ENCODE data around the gene CRYL1.

CRYL1 gene

GRCh38 chr13:20387441-20387971, 138.2 kb downstream of the CRYL1 start:
- TF ChIP-seq YY1 (IDR thresholded peaks at IDR 0.05; ENCODE audit: low read depth) (no peak), REST (IDR thresholded peaks at IDR 0.05; ENCODE audit: low read depth) (no peak), CREB1 (IDR thresholded peaks at IDR 0.05; ENCODE audit: low read depth) (no peak), TCF12 (IDR thresholded peaks at IDR 0.05; ENCODE audit: low read depth) (no peak), ZBTB7A (IDR thresholded peaks at IDR 0.05; ENCODE audit: low read depth) (no peak), TEAD4 (IDR thresholded peaks at IDR 0.05) (no peak), MAX (IDR thresholded peaks at IDR 0.05) (no peak), EP300 (IDR thresholded peaks at IDR 0.05; ENCODE audit: borderline replicate concordance) (no peak), NFIC (IDR thresholded peaks at IDR 0.05) (no peak), USF1 (IDR thresholded peaks at IDR 0.05) (no peak), RAD21 (IDR thresholded peaks at IDR 0.05; ENCODE audit: low read depth) (no peak), CEBPB (IDR thresholded peaks at IDR 0.05) (no peak)

GRCh38 chr13:20387006-20387405, 138.7 kb downstream of the CRYL1 start:
- TF ChIP-seq REST (IDR thresholded peaks at IDR 0.05; ENCODE audit: low read depth) (no peak), FOXM1 (IDR thresholded peaks at IDR 0.05; ENCODE audit: borderline replicate concordance, low read depth) (no peak), ZBTB7A (IDR thresholded peaks at IDR 0.05; ENCODE audit: low read depth) (no peak), MAX (IDR thresholded peaks at IDR 0.05) (no peak), CEBPB (IDR thresholded peaks at IDR 0.05) (no peak), CREB1 (IDR thresholded peaks at IDR 0.05; ENCODE audit: low read depth) (no peak)

- no peak for TF ChIP-seq NFIC (IDR thresholded peaks at IDR 0.05)
- TF ChIP-seq TAF1 (IDR thresholded peaks at IDR 0.05; ENCODE audit: low read depth): no peak
- TF ChIP-seq FOXM1 (IDR thresholded peaks at IDR 0.05; ENCODE audit: borderline replicate concordance, low read depth): no peak
- no peak for TF ChIP-seq CREB1 (IDR thresholded peaks at IDR 0.05; ENCODE audit: low read depth)
- no peak for TF ChIP-seq TCF12 (IDR thresholded peaks at IDR 0.05; ENCODE audit: low read depth)
- TF ChIP-seq RAD21 (IDR thresholded peaks at IDR 0.05; ENCODE audit: low read depth): no peak
- no peak for TF ChIP-seq ZBTB7A (IDR thresholded peaks at IDR 0.05; ENCODE audit: low read depth)
- no peak for TF ChIP-seq YY1 (IDR thresholded peaks at IDR 0.05; ENCODE audit: low read depth)
- no peak for TF ChIP-seq MAX (IDR thresholded peaks at IDR 0.05)
- no peak for TF ChIP-seq REST (IDR thresholded peaks at IDR 0.05; ENCODE audit: low read depth)
- TF ChIP-seq CEBPB (IDR thresholded peaks at IDR 0.05): no peak
Observed at GRCh38 chr13:20383058-20383457, 142.6 kb downstream of the CRYL1 start.

GRCh38 chr13:20381401-20381800, 144.3 kb downstream of the CRYL1 start:
- TF ChIP-seq TCF12 (IDR thresholded peaks at IDR 0.05; ENCODE audit: low read depth): no peak
- TF ChIP-seq ZBTB7A (IDR thresholded peaks at IDR 0.05; ENCODE audit: low read depth): no peak
- no peak for TF ChIP-seq RAD21 (IDR thresholded peaks at IDR 0.05; ENCODE audit: low read depth)
- no peak for TF ChIP-seq MAX (IDR thresholded peaks at IDR 0.05)
- TF ChIP-seq EGR1 (IDR thresholded peaks at IDR 0.05): no peak
- TF ChIP-seq USF1 (IDR thresholded peaks at IDR 0.05): no peak
- TF ChIP-seq EP300 (IDR thresholded peaks at IDR 0.05; ENCODE audit: borderline replicate concordance): no peak
- no peak for TF ChIP-seq CREB1 (IDR thresholded peaks at IDR 0.05; ENCODE audit: low read depth)
- no peak for TF ChIP-seq FOXM1 (IDR thresholded peaks at IDR 0.05; ENCODE audit: borderline replicate concordance, low read depth)
- no peak for TF ChIP-seq TEAD4 (IDR thresholded peaks at IDR 0.05)
- no peak for TF ChIP-seq YY1 (IDR thresholded peaks at IDR 0.05; ENCODE audit: low read depth)
- no peak for TF ChIP-seq CEBPB (IDR thresholded peaks at IDR 0.05)
- TF ChIP-seq NFIC (IDR thresholded peaks at IDR 0.05): no peak
- no peak for TF ChIP-seq REST (IDR thresholded peaks at IDR 0.05; ENCODE audit: low read depth)
- TF ChIP-seq TAF1 (IDR thresholded peaks at IDR 0.05; ENCODE audit: low read depth): no peak
